T-cell (primary cell): ENCODE measurements around the gene RSBN1. TPM values are rescaled to one million over a fixed set of nuclear protein-coding genes. Genes with fewer than 3 reads are reported as not detected.
A peak's percentile ranks its signal among the peaks of the same experiment; 100 is the strongest.

ENCODE experiments used
- ATAC-seq, 4 experiments: fragments of 200-7000 bp in 3 of 4; fragments of 150-1000 bp in 1 of 4; cut with Tn5 transposase; replicated peaks in 1 of 4; 1 replicate in 3 of 4; 2 replicates in 1 of 4; pipeline ENCODE4 v1.10.0; 2021; ENCODE audit warnings: moderate library complexity in 3 of 4, mild to moderate bottlenecking in 2 of 4, moderate number of reproducible peaks in 1 of 4
- CTCF ChIA-PET, 2 donors: fragments of 300-600 bp; sonication (Branson Sonifier 250); formaldehyde crosslinking; loops; one replicate each; lab custom pipeline; 2022; ENCODE audit warnings: antibody characterized with exemption in 2 of 2; lab: Charles Lee
- POLR2A ChIA-PET, 2 donors: fragments of 300-600 bp; sonication (Branson Sonifier 250); formaldehyde crosslinking; loops; one replicate each; lab custom pipeline; 2022; ENCODE audit warnings: antibody characterized with exemption in 2 of 2; lab: Charles Lee
- DNase-seq, 35 experiments: peaks; one replicate each; pipeline versions ENCODE4 v3.0.0 to v3.0.0-alpha.2; 2013 to 2023
- H3K27ac ChIP-seq: one replicate; pipeline ENCODE4 v1.5.1; 2013; ENCODE audit warnings: low read length
- H3K27me3 ChIP-seq, 2 experiments: replicated peaks in 1 of 2; 1 replicate in 1 of 2; 2 replicates in 1 of 2; pipeline versions ENCODE4 v1.6.1 to v1.7.0; 2013; ENCODE audit warnings: low read length in 1 of 2, mixed read lengths in 1 of 2; ENCODE audit not compliant: control insufficient read depth in 2 of 2, insufficient read depth in 2 of 2; ENCODE audit errors: extremely low read depth in 1 of 2
- H3K36me3 ChIP-seq, 2 donors: 1 replicate in 1 of 2; 2 replicates in 1 of 2; pipeline versions ENCODE4 v1.6.1 to v1.7.0; 2013; ENCODE audit warnings: low read length in 1 of 2; ENCODE audit not compliant: control insufficient read depth in 2 of 2, insufficient read depth in 1 of 2; ENCODE audit errors: extremely low read depth in 1 of 2
- H3K4me1 ChIP-seq, 2 experiments: 1 replicate in 1 of 2; 2 replicates in 1 of 2; pipeline versions ENCODE4 v1.6.1 to v1.7.0; 2013; ENCODE audit warnings: low read length in 2 of 2, mixed read lengths in 1 of 2; ENCODE audit not compliant: insufficient read depth in 2 of 2, control insufficient read depth in 1 of 2; ENCODE audit errors: extremely low read depth in 1 of 2
- H3K4me3 ChIP-seq, 2 donors: 1 replicate in 1 of 2; 2 replicates in 1 of 2; pipeline versions ENCODE4 v1.5.1 to v1.7.0; 2013; ENCODE audit warnings: mild to moderate bottlenecking in 2 of 2, low read length in 1 of 2, moderate library complexity in 1 of 2; ENCODE audit not compliant: control insufficient read depth in 1 of 2; ENCODE audit errors: extremely low read depth in 1 of 2
- H3K9me3 ChIP-seq: 2 replicates; pipeline ENCODE4 v1.7.0; 2013
- H3K27ac Mint-ChIP-seq, 2 donors: one replicate each; pipeline ENCODE4 v1.8.0; 2020 to 2021; ENCODE audit warnings: mild to moderate bottlenecking in 2 of 2, mixed read lengths in 2 of 2
- H3K27me3 Mint-ChIP-seq, 2 donors: one replicate each; pipeline ENCODE4 v1.8.0; 2021 to 2022; ENCODE audit warnings: mixed read lengths in 2 of 2
- H3K36me3 Mint-ChIP-seq: one replicate; pipeline ENCODE4 v1.8.0; 2021; ENCODE audit warnings: mixed read lengths
- H3K4me1 Mint-ChIP-seq, 3 donors: one replicate each; pipeline ENCODE4 v1.8.0; 2020 to 2022; ENCODE audit warnings: mixed read lengths in 3 of 3, mild to moderate bottlenecking in 1 of 3
- H3K4me3 Mint-ChIP-seq, 3 donors: one replicate each; pipeline ENCODE4 v1.8.0; 2020 to 2022; ENCODE audit warnings: mild to moderate bottlenecking in 3 of 3, mixed read lengths in 3 of 3, moderate library complexity in 3 of 3
- H3K9me3 Mint-ChIP-seq, 3 donors: one replicate each; pipeline ENCODE4 v1.8.0; 2020 to 2022; ENCODE audit warnings: mixed read lengths in 3 of 3
- WGBS: methylation state at CpG from one replicate; pipeline ENCODE4 v1.1.5; 2013; ENCODE audit warnings: missing lambda C conversion rate; ENCODE audit not compliant: insufficient coverage; 5-methylcytosine and 5-hydroxymethylcytosine counted together
- total RNA-seq, 35 experiments: library from RNA in 6 of 35; stranded (reverse) in 6 of 35; fragments of 120-200 nt in 1 of 35; gene quantifications; one replicate each; pipeline versions ENCODE4 v1.2.1 to v1.2.4 and lab custom pipeline; 2013 to 2026

The RSBN1 gene
- total RNA-seq, 5 donors from 2014 or later (not counting 1 experiment from before 2014, with no cell fraction given) = 43.9 to 49.9 (median 45.1) TPM

DNA sequence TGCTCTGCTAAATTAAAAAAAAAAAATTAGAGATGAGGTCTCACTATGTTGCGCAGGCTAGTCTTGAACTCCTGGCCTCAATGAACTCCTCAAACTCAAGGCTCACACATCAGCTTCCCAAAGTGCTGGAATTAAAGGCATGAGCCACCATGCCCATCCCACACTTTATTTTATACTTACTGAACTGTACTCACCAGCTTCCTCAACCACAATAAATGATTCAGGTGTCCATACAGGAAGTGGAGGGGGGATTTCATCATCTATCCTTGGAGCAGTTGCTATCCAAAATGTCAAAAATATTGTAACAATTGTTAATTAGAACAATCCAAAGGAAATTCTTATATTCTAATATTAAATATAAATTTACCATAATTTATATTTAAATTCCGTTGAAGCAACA is 22.4 kb upstream of the RSBN1 start:
- DNase-seq (no peak), ATAC-seq (no peak)
- Mint-ChIP-seq H3K27ac (no peak overlapping the region), H3K27me3 (no peaks in the 10 kb centered on the region), H3K4me1 (peaks cover 5 to 6% (median 5%) of the 10 kb centered on the region in 3 donors), H3K36me3 (peaks cover 25% of the 10 kb centered on the region), H3K4me3 (no peak overlapping the region), H3K9me3 (no peaks in the 10 kb centered on the region)
- Histone ChIP-seq H3K4me3 (no peak overlapping the region), H3K27me3 (no peaks in the 10 kb centered on the region), H3K27ac (no peak overlapping the region), H3K9me3 (no peaks in the 10 kb centered on the region), H3K36me3 (peaks cover 0 to 41% of the 10 kb centered on the region in 2 donors), H3K4me1 (no peaks in the 10 kb centered on the region)
- POLR2A ChIA-PET = interaction anchor here (1.0 to 2.9 kb wide), 4 partner anchors 69 to 94 kb away, joined by 3 to 8 read pairs (median 4); partner anchors contain the start of genes AP4B1 (in 1 of the 2) and HIPK1 (in 1 of the 2)
- 100% methylated on average over 1 of the region's 2 CpGs for WGBS
- CTCF ChIA-PET = interaction anchor here (0.9 to 5.3 kb wide), 11 partner anchors 25 to 143 kb away, joined by 3 to 41 read pairs (median 4); partner anchors contain the start of genes HIPK1 (in 2 of the 2), AP4B1 (in 1 of the 2) and DCLRE1B (in 1 of the 2)

DNA sequence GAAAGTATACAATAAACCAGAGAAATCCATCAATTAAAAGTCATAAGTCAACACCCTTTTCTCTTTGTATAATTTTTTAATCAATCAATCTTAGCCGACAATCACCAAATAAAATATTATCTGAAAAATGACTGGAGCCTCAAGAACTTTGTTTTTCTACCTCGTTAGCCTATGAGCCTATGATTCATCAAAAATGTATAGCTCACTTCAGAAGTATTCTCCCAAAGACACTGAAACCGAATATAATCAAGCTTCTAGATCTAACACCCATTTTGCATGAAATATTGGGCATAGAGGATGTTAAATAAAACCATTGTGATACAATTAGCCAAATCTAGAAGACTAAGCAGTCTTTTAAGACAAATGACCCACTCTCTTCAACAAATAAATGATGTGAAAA is 17.8 kb upstream of the RSBN1 start:
- no peak overlapping the region for H3K27ac Mint-ChIP-seq
- POLR2A ChIA-PET = interaction anchor here in 1 of 2 donors (0.6 kb wide), 1 partner anchor 19 kb away, joined by 3 read pairs; no protein-coding TSS in a partner anchor
- no peaks in the 10 kb centered on the region for H3K27me3 ChIP-seq

DNA sequence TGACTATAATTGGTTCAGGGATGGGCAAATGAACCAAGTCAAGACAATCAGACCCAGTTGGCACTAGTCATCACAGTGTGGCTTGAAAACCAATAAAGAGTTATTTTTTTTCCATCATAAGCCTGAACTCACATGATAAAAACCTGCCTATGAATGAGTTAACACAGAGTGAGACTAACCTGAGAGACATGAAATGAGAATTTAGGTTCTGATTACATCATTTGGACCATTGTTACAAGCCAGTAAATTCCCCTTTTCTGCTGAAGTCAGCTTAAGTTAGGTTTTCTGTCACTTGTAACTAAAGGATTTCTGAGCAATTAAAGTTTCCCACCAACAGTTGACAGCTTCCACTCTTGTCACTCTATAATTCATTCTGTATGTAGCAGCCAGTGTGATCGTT is 9.6 kb upstream of the RSBN1 start:
- H3K36me3 ChIP-seq = peaks cover 0 to 48% of the 10 kb centered on the region in 2 donors
- peaks cover 24% of the 10 kb centered on the region for H3K36me3 Mint-ChIP-seq

More for the DNA sequence above, 17.8 kb upstream of the RSBN1 start:
- ATAC-seq (no peak), DNase-seq (no peak)
- H3K4me1 ChIP-seq = no peaks in the 10 kb centered on the region
- Mint-ChIP-seq H3K4me1 (no peaks in the 10 kb centered on the region), H3K9me3 (no peaks in the 10 kb centered on the region), H3K36me3 (peaks cover 32% of the 10 kb centered on the region), H3K4me3 (no peak overlapping the region), H3K27me3 (no peaks in the 10 kb centered on the region)
- H3K36me3 ChIP-seq = peaks cover 0 to 49% of the 10 kb centered on the region in 2 donors
- 100% methylated on average over 1 of the region's 3 CpGs for WGBS
- no peak overlapping the region for H3K4me3 ChIP-seq
- H3K27ac ChIP-seq = no peak overlapping the region
- H3K9me3 ChIP-seq = no peaks in the 10 kb centered on the region
- CTCF ChIA-PET = no interaction called here

GRCh38 chr1:113818578-113818977 is 6.3 kb upstream of the RSBN1 start:
- Mint-ChIP-seq H3K4me1 (no peaks in the 10 kb centered on the region), H3K36me3 (peaks cover 19% of the 10 kb centered on the region), H3K27ac (peak overlapping the region in 1 of 2 donors; percentile 44), H3K27me3 (no peaks in the 10 kb centered on the region), H3K9me3 (no peaks in the 10 kb centered on the region), H3K4me3 (no peak overlapping the region)
- no CpG with 5 or more reads among the region's 2 CpGs for WGBS
- Histone ChIP-seq H3K4me3 (no peak overlapping the region), H3K36me3 (peaks cover 0 to 38% of the 10 kb centered on the region in 2 donors), H3K27ac (no peak overlapping the region), H3K4me1 (no peaks in the 10 kb centered on the region), H3K9me3 (no peaks in the 10 kb centered on the region), H3K27me3 (no peaks in the 10 kb centered on the region)
- ChIA-PET CTCF (interaction anchor here in 1 of 2 donors (0.9 to 1.2 kb wide), 2 partner anchors 18 to 746 kb away, joined by 3 to 4 read pairs; no protein-coding TSS in a partner anchor), POLR2A (interaction anchor here in 1 of 2 donors (1.0 kb wide), 1 partner anchor 427 kb away, joined by 3 read pairs; no protein-coding TSS in a partner anchor)
- DNase-seq = no peak
- ATAC-seq = no peak

More for the DNA sequence above, 9.6 kb upstream of the RSBN1 start:
- DNase-seq = no peak
- H3K27ac Mint-ChIP-seq = no peak overlapping the region
- Histone ChIP-seq H3K4me3 (no peak overlapping the region), H3K27me3 (no peaks in the 10 kb centered on the region), H3K27ac (no peak overlapping the region), H3K9me3 (no peaks in the 10 kb centered on the region), H3K4me1 (no peaks in the 10 kb centered on the region)
- POLR2A ChIA-PET = no interaction called here
- ATAC-seq = no peak
- no CpG with 5 or more reads among the region's 1 CpG for WGBS
- no peaks in the 10 kb centered on the region for H3K27me3 Mint-ChIP-seq
- H3K9me3 Mint-ChIP-seq = no peaks in the 10 kb centered on the region
- CTCF ChIA-PET = interaction anchor here in 1 of 2 donors (0.5 kb wide), 1 partner anchor 603 kb away, joined by 4 read pairs; no protein-coding TSS in a partner anchor
- H3K4me3 Mint-ChIP-seq = no peak overlapping the region
- no peaks in the 10 kb centered on the region for H3K4me1 Mint-ChIP-seq

DNA sequence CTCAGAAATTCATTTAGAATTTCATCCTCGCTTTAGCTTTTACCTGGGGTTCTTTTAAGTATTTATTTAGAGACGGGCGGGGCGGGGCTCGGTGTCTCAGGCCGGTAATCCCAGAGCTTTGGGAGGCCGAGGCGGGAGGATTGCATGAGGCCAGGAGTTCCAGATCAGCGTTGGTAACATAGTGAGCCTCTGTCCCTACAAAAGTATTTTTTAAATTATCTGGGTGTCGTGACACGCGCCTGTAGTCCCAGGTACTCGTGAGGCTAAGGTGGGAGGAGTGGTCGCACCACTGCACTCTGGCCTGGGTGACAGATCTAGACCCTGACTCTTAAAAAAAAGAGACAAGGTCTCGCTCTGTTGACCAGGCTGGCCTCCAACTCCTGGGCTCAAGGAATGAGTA is 942 bp upstream of the RSBN1 start:
- WGBS = 96% methylated on average over 13 of the region's 15 CpGs
- Histone ChIP-seq H3K27ac (peak overlapping the region; percentile 90), H3K9me3 (no peaks in the 10 kb centered on the region), H3K27me3 (no peaks in the 10 kb centered on the region), H3K4me1 (peaks cover 7 to 31% of the 10 kb centered on the region in 2 experiments), H3K36me3 (peaks cover 0 to 17% of the 10 kb centered on the region in 2 donors), H3K4me3 (no peak overlapping the region)
- H3K4me3 Mint-ChIP-seq = peak overlapping the region; percentile 98 to 99 (median 99)
- H3K27me3 Mint-ChIP-seq = no peaks in the 10 kb centered on the region
- no peak for DNase-seq
- H3K36me3 Mint-ChIP-seq = peaks cover 10% of the 10 kb centered on the region
- H3K27ac Mint-ChIP-seq = peak overlapping the region; percentile 98
- no peak for ATAC-seq
- ChIA-PET POLR2A (no interaction called here), CTCF (interaction anchor here in 1 of 2 donors (0.6 kb wide), 1 partner anchor 1000 kb away, joined by 3 read pairs; no protein-coding TSS in a partner anchor)
- peaks cover 29 to 33% (median 31%) of the 10 kb centered on the region in 3 donors for H3K4me1 Mint-ChIP-seq
- H3K9me3 Mint-ChIP-seq = no peaks in the 10 kb centered on the region

DNA sequence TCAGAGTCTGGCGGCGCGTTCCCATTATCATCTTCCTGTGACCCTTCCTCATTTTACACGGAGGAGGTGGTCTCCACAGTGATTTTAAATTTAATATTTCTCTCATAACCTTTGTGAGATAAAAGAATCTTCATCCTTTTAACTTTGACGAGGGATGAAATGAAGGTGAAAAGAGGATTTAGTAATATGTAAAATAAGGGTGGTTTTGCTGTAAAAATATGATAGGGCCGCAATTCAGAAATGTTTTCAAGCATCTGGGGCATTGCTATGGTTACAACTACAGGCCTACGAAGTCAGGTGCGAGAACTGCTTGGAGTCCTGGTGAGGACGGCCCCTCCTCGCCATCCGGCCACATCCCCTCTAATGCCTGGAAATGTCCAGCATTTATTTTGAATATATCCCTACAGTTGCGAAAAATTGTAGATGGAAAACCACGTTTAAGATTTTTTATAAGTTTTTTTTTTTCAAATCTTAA is 422 bp upstream of the RSBN1 start:
- DNase-seq (peak in 11 of 35 experiments; percentile 2 to 61 (median 16)), ATAC-seq (no peak)
- Histone ChIP-seq H3K27ac (peak overlapping the region; percentile 90), H3K27me3 (no peaks in the 10 kb centered on the region), H3K36me3 (peaks cover 0 to 12% of the 10 kb centered on the region in 2 donors), H3K4me3 (peak overlapping the region; percentile 84 to 92), H3K9me3 (no peaks in the 10 kb centered on the region), H3K4me1 (peaks cover 7 to 34% of the 10 kb centered on the region in 2 experiments)
- CTCF ChIA-PET = interaction anchor here (1.0 to 1.9 kb wide), 9 partner anchors 24 to 740 kb away, joined by 3 to 8 read pairs (median 5); partner anchors contain the start of genes AP4B1 (in 1 of the 2), HIPK1 (in 1 of the 2) and LRIG2 (in 1 of the 2)
- Mint-ChIP-seq H3K36me3 (peaks cover 10% of the 10 kb centered on the region), H3K27ac (peak overlapping the region; percentile 98), H3K9me3 (no peaks in the 10 kb centered on the region), H3K4me3 (peak overlapping the region; percentile 98 to 99 (median 99)), H3K27me3 (no peaks in the 10 kb centered on the region), H3K4me1 (peaks cover 32 to 37% (median 35%) of the 10 kb centered on the region in 3 donors)
- 13% methylated on average over 3 of the region's 13 CpGs for WGBS
- POLR2A ChIA-PET = interaction anchor here (0.6 to 2.0 kb wide), 11 partner anchors 16 to 944 kb away, joined by 3 to 47 read pairs (median 3); partner anchors contain the start of genes AP4B1 (in 1 of the 2), DCLRE1B (in 1 of the 2) and HIPK1 (in 1 of the 2)
